GM21576 (cell line): ENCODE results near the gene SH3BP2.

ENCODE experiments used
- ATAC-seq: cut with Tn5 transposase; IDR thresholded peaks from one replicate; pipeline ENCODE4 v1.9.1; 2021; ENCODE audit warnings: mild to moderate bottlenecking, moderate library complexity; ENCODE audit not compliant: unreplicated experiment

Gene SH3BP2

DNA sequence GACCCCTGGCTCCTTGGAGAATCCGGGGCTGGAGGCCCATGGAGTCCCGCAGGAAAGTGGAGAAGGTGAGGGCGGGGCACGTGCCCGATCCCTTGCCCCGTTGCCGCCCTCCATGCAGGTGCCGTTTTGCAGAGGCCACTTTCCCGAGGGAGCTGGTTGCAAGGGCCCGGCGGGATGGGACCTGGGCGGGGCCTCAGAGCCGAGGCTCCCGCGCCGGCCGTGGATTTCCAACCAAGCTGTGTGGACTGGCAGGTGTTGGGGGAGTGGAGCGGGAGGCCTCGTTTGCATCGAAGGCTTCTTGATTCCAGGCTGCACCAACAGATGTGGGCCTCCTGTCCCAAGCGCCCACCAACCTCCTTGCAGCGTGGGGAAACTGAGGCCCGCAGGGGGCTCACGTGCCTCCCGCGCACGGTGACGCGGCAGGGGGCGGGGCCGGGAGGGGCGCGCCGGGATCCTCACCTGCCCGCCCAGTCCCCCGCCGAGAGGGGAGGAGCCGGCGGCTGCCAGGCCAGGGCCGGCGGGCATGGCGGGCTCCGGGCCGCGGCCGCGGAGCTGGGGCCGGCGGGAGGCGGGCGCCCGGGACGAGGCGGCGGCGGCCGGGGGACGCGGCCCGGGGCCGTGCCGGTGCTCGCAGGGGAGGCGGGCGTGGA is 24.9 kb downstream of the SH3BP2 start:
- ATAC-seq, result no peak

DNA sequence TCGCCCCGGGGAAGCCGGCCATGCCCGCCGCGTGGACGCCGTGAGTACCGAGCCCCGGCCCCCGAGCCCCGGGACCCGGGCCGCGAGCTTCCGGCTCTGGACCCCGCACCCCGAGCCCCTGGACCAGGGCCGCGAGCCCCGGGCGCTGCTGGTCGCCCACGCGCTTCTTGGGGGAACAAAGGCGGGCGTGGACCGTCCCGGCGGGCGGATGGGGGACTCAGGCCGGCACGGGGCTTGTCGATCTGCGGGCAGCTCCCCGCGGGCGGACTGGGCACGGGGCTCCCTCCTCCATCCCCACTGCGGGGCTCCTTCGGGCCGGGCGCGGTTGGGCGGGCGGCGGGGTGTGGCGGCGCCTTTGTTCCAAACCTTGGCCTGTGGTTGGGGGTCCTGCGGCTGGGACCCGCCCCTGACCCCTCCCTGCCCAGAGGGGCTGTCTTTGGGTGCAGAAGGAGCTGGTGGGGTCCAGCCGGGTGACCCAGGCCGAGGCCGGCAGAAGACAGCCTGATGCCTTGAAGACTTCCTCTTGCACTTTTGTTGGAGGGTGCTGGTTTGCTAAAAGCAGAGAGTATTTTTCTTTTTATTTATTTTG is 25.6 kb downstream of the SH3BP2 start:
- ATAC-seq, result no peak

DNA sequence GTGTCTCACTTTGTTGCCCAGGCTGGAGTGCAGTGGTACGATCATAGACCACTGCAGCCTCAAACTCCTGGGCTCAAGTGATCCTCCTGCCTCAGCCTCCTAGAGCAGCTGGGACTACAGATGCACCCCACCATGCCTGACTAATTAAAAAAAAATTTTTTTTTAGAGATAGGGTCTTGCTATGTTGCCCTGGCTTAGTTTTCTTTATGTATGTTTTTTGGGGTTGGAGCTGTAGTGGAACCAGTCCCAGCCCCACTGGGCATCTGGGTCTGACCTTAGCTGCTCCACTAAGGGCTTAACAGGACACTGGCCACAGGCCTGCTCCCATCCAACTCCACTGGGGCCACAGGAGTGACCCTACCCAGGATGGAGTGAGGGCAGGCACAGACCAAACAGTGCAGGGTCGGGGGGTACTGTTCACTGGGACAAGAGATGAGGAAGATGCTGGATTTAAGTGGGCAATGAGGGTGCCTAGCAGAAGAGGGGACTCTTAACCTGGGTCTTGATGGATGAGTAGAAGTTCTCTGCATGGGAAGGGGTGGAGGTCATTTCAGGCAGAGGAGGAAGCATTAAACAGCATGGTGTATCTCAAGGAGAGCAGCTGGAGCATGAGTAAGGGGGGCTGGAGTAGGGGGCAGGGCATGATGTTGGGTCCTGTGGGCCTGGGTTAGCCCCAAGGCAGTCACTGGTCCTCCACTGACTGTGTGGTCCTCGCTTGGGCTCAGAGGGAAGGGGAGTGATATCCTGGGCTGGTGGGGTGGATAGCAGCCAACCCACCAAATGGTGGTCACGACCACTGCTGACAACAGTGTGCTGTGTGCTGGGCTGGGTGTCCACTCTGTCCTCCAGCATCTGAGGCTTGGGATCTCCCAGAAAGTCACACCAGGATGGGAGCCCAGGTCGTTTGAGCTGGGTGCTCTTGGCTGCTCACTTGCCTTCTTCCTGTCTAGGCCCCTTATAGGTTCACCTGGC is 26.6 kb downstream of the SH3BP2 start:
- ATAC-seq, result no peak

DNA sequence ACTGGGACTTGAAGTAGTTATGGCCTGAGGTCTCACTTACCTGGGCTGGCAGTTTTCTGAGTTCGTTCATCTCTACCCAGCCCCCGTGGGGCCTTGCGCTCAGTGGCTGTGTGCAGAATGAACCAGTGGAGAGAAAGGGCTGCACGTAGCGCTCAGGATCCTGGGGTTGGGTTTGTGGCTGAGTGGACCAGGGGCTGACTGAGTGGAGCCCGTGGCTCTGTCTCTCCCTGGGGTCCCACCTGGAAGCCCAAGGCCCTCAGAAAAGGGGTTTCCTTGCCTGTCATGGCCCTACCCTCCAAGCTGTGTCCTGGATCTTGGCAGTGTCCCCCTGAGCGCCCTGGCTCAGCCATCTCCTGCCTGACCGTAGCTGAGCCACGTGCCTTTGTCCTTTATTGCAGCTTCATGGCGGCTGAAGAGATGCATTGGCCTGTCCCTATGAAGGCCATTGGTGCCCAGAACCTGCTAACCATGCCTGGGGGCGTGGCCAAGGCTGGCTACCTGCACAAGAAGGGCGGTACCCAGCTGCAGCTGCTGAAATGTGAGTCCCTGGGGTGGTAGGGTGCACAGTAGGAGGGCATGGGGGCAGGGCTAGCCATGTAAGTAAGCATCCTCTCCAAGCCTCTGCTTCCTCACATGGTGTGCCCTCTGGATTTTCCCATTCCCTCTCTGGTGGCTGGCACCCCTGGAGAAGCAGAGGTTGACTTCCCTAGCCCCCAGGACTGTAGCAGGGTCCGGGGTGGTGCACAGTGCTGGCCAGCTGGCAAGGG is 27.5 kb downstream of the SH3BP2 start:
- no peak for ATAC-seq

- no peak for ATAC-seq
Measured at GRCh38 chr4:2822461-2823300, 29.8 kb downstream of the SH3BP2 start.

- no peak for ATAC-seq
Measured at GRCh38 chr4:2823301-2823670, 30.4 kb downstream of the SH3BP2 start.

- ATAC-seq, result no peak
Measured at GRCh38 chr4:2823671-2824328, 30.9 kb downstream of the SH3BP2 start.

DNA sequence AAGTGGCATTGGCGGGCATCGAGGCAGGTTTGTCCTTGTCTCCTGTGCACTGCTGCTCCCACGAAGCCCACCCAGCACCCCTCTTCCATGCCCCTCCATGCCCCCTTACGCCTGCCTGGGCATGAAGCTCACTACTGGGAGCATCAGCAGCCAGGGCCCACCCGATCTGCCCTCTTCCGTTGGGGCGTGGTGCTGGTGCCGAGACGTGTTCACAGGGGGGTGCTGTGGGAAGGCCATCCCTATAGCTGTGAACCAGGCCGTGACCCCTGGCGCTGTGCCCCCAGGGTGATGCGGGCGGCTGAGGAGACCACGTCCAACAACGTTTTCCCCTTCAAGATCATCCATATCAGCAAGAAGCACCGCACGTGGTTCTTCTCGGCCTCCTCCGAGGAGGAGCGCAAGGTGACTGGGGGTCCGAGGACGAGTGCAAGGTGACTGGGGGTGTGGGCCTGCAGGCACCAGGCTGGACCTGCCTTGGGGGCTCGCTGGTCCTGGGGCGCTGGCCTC is 31.5 kb downstream of the SH3BP2 start:
- ATAC-seq, result no peak

DNA sequence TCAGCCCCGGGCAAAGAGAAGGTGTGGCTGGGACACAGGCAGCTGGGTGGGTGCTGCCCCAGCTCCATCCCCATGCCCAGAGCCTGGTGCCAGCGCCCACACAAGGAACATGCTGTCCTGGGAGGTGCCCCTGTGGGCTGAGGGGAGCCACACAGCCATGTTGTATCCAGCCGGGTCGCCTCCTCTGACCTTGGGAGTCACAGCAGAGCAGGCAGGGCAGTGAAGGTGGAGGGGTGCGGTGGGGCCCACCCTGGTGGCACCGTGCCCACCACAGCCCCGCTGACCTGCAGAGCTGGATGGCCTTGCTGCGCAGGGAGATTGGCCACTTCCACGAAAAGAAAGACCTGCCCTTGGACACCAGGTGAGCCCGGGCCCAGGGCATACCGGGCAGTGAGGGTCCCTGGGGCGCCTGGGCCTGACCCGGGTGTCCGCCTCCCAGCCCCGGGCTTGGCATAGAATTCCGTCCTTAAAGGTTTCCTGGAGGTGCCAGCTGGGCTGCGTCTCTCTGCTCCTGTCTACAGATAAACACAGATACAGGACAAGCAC is 32.0 kb downstream of the SH3BP2 start:
- ATAC-seq, result no peak

DNA sequence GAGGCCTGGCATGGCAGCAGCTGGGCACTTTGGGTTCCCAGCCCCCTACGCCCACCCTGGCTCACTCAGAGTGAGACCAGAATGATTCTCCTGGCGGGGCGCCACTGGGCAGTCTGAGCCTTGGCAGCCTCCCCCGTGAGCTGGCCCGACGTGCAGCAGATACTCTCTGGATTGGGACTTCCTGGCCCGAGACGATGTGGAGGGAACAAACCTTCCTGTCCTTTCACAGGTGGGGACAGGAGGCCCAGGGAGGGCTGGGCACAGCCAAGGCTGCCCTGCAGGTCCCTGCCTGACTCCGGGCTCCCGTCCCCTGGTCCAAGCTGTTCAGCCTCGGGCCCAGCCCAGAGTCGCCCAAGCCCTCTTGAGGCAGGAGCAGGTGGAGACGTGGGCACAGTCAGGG is 32.9 kb downstream of the SH3BP2 start:
- ATAC-seq, result no peak

DNA sequence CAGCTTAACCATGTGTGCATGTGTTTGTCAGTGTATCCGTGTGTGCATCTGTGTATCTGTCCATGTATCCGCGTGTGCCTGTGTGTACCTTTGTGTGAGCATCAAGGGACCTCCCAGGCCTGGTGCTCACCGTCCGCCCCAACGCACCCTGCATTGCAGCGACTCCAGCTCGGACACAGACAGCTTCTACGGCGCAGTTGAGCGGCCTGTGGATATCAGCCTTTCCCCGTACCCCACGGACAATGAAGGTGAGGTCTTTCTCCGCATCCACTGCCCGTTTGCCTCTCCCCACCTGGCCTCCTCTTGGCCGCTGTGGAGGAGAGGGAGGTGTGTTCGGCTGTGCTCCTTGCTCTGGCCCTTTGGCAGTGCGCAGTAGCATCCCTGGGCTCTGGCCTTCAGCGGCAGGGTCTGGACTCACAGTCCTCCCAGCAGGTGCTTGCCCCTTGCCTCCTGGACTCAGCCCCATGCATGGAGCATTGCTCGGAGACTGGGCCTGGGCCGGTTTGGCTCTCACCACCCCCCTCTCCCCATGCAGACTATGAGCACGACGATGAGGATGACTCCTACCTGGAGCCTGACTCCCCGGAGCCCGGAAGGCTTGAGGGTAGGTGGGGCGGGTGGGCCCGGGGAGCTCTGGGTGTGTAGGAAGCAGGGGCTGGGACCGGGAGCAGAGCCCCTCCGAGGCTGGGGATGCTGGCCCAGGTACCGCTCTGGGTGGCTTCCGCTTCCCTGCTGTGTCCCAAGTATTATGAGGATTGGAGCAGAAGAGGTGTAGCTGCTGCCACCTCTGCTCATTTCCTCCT is 34.4 kb downstream of the SH3BP2 start:
- ATAC-seq, result no peak

GRCh38 chr4:2827874-2828751 is 35.2 kb downstream of the SH3BP2 start:
- no peak for ATAC-seq

DNA sequence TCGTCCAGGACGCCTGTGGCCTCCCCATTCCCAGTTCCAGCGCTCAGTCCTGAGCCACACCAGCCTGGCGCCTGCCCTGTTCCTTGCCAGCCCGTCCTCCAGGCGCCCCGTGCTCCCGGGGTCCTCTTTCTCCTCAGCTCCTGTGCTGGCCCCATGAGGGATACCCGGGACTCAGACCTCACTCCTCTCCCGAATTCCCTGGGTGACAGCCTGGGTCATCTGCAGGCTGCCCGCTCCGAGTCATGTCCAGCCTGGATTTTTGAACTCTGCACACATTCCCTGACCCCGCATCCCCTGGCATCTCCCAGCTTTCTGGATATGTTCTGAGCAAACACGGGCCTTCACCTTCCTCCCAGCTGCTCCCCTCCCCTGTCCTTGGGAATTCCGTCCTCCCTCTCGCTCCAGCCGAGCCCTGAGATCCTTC is 35.9 kb downstream of the SH3BP2 start:
- ATAC-seq, result no peak

DNA sequence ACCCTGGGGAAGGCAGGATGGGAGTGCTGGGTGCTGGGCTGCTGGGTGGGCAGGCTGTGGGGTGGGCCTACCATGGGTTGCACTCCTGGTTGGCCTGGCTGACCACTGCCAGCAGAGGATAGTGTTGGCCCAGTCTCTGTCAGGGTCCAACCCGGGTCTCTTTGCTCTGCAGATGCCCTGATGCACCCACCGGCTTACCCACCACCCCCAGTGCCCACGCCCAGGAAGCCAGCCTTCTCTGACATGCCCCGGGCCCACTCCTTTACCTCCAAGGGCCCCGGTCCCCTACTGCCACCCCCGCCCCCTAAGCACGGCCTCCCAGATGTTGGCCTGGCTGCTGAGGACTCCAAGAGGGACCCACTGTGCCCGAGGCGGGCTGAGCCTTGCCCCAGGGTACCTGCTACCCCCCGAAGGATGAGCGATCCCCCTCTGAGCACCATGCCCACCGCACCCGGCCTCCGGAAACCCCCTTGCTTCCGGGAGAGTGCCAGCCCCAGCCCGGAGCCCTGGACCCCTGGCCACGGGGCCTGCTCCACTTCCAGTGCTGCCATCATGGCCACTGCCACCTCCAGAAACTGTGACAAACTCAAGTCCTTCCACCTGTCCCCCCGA is 36.5 kb downstream of the SH3BP2 start:
- ATAC-seq, result no peak

DNA sequence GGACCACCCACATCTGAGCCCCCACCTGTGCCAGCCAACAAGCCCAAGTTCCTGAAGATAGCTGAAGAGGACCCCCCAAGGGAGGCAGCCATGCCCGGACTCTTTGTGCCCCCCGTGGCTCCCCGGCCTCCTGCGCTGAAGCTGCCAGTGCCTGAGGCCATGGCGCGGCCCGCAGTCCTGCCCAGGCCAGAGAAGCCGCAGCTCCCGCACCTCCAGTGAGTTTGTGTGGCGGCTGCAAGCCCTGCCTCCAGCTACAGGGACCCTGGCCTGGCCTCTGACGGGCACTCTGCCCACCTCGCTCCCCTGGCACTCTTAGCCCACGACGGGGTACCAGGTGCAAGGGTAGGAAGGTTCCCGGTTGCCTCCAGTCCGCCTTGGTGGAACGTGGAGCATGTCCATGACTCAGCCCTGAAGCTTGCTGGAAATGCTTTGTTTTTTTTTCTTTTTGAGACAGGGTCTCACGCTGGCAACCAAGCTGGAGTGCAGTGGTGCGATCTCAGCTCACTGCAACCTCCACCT is 37.1 kb downstream of the SH3BP2 start:
- no peak for ATAC-seq
